ENCODE measurements around the gene PLAC1. TPM values are rescaled to one million over a fixed set of nuclear protein-coding genes. Genes with fewer than 3 reads are reported as not detected.

Gene PLAC1
- total RNA-seq, 1 experiment from 2014 or later: not detected

GRCh38 chrX:134537179-134537955, 120.9 kb downstream of the PLAC1 start (continued):
- TF ChIP-seq MXD4 (CRISPR knock-in tag; IDR thresholded peaks at IDR 0.05; ENCODE audit: borderline replicate concordance) (no peak), NFATC4 (CRISPR knock-in tag; IDR thresholded peaks at IDR 0.05) (no peak), ZNF232 (CRISPR knock-in tag; IDR thresholded peaks at IDR 0.05) (no peak), E2F4 (CRISPR knock-in tag; IDR thresholded peaks at IDR 0.05; ENCODE audit: borderline replicate concordance, low read depth) (no peak)

- H3K4me1 Mint-ChIP-seq: peaks cover 23% of the 10 kb centered on the region
- ATAC-seq (no peak), DNase-seq (ENCODE audit: low spot score) (no peak)
- ChIA-PET POLR2A (no interaction called here), CTCF (no interaction called here)
- H3K27me3 Mint-ChIP-seq (ENCODE audit: low read depth): peaks cover 13% of the 10 kb centered on the region
- H3K4me3 Mint-ChIP-seq: no peak overlapping the region
- H3K27ac Mint-ChIP-seq: peak overlapping the region; percentile 36; the same call in 1 of the 2 replicates
- no peaks in the 10 kb centered on the region for H3K36me3 Mint-ChIP-seq
- no peak for TF ChIP-seq NFYB (CRISPR knock-in tag; conservative IDR thresholded peaks at IDR 0.05; ENCODE audit: low read depth)
- no peak for TF ChIP-seq HMGXB4 (CRISPR knock-in tag; IDR thresholded peaks at IDR 0.05)
- no peak for TF ChIP-seq ATF1 (CRISPR knock-in tag; IDR thresholded peaks at IDR 0.05)
- no peak for TF ChIP-seq GABPB1 (CRISPR knock-in tag; IDR thresholded peaks at IDR 0.05)
- TF ChIP-seq ZNF423 (CRISPR knock-in tag; IDR thresholded peaks at IDR 0.05): no peak
- no peak for TF ChIP-seq HMGA2 (CRISPR knock-in tag; IDR thresholded peaks at IDR 0.05)
- TF ChIP-seq TP53 (CRISPR knock-in tag; IDR thresholded peaks at IDR 0.05): no peak
- no peak for TF ChIP-seq TEAD1 (CRISPR knock-in tag; IDR thresholded peaks at IDR 0.05)
- no peak for TF ChIP-seq ZNF232 (CRISPR knock-in tag; IDR thresholded peaks at IDR 0.05)
- TF ChIP-seq PREB (CRISPR knock-in tag; IDR thresholded peaks at IDR 0.05; ENCODE audit: borderline replicate concordance): no peak
- no peak for TF ChIP-seq JAZF1 (CRISPR knock-in tag; IDR thresholded peaks at IDR 0.05)
- TF ChIP-seq FOXJ3 (CRISPR knock-in tag; IDR thresholded peaks at IDR 0.05; ENCODE audit: borderline replicate concordance): no peak
- no peak for TF ChIP-seq CTCF (IDR thresholded peaks at IDR 0.05)
- no peak for TF ChIP-seq NFATC4 (CRISPR knock-in tag; IDR thresholded peaks at IDR 0.05)
- TF ChIP-seq MXD4 (CRISPR knock-in tag; IDR thresholded peaks at IDR 0.05; ENCODE audit: borderline replicate concordance): no peak
- no peak for TF ChIP-seq ZNF396 (CRISPR knock-in tag; IDR thresholded peaks at IDR 0.05; ENCODE audit: borderline replicate concordance)
- no peak for TF ChIP-seq ZNF532 (CRISPR knock-in tag; IDR thresholded peaks at IDR 0.05; ENCODE audit: borderline replicate concordance)
- H3K9me3 Mint-ChIP-seq: no peaks in the 10 kb centered on the region
These were observed 124.3 kb downstream of the PLAC1 start for GRCh38 chrX:134533952-134534351.

Measured in WTC11 (cell line).